Vagina (tissue), 2 donors: Measurements from ENCODE around the gene URAD. TPM values are rescaled to one million over a fixed set of nuclear protein-coding genes. Genes with fewer than 3 reads are reported as not detected.

ENCODE experiments used
- DNase-seq, 2 donors: peaks; one replicate each; pipeline ENCODE4 v3.0.0-alpha.2; 2017; ENCODE audit errors: extremely low spot score in 2 of 2
- H3K27ac ChIP-seq: fragments of 200-600 bp; sonication (generic); one replicate; pipeline ENCODE4 v1.5.1; 2019
- H3K27me3 ChIP-seq: fragments of 200-600 bp; sonication (generic); one replicate; pipeline ENCODE4 v1.5.1; 2019
- H3K36me3 ChIP-seq, 2 donors: fragments of 200-600 bp; sonication (generic); one replicate each; pipeline ENCODE4 v1.5.1; 2017 to 2019
- H3K4me1 ChIP-seq: fragments of 200-600 bp; sonication (generic); one replicate; pipeline ENCODE4 v1.5.1; 2019
- H3K4me3 ChIP-seq, 2 donors: fragments of 200-600 bp; sonication (generic); 1 replicate in 1 of 2; 2 replicates in 1 of 2; pipeline ENCODE4 v1.5.1; 2016 to 2019
- H3K9me3 ChIP-seq: fragments of 200-600 bp; sonication (generic); one replicate; pipeline ENCODE4 v1.5.1; 2019
- CTCF ChIP-seq, 3 experiments: fragments of 450-650 bp in 2 of 3; fragments of 200-600 bp in 1 of 3; sonication (generic) in 1 of 3; IDR thresholded peaks; one replicate each; pipeline ENCODE4 v1.5.1; 2017 to 2019; ENCODE audit warnings: antibody characterized with exemption in 3 of 3, mild to moderate bottlenecking in 2 of 3, moderate library complexity in 2 of 3
- POLR2A ChIP-seq, 2 donors: fragments of 450-650 bp; IDR thresholded peaks; one replicate each; pipeline ENCODE4 v1.6.1; 2017; ENCODE audit warnings: antibody characterized with exemption in 2 of 2, mild to moderate bottlenecking in 2 of 2, moderate library complexity in 2 of 2
- POLR2AphosphoS5 ChIP-seq, 2 donors: sonication (generic); formaldehyde crosslinking; IDR thresholded peaks; one replicate each; pipeline ENCODE4 v1.9.0; 2017; ENCODE audit warnings: antibody characterized with exemption in 2 of 2, mild to moderate bottlenecking in 2 of 2, low read depth in 1 of 2; ENCODE audit not compliant: insufficient read depth in 1 of 2
- intact Hi-C: fragments of 100-400 bp; cut with DNase I; formaldehyde crosslinking; loops from one replicate; pipeline ENCODE4 v1.15.1; 2023
- total RNA-seq: library from RNA; depleted of rRNA; stranded (reverse); fragments of >200 nt; gene quantifications from one replicate; pipeline ENCODE4 v1.2.3, GENCODE V29; 2016

URAD gene
- total RNA-seq, 1 donor from 2014 or later = not detected

DNA sequence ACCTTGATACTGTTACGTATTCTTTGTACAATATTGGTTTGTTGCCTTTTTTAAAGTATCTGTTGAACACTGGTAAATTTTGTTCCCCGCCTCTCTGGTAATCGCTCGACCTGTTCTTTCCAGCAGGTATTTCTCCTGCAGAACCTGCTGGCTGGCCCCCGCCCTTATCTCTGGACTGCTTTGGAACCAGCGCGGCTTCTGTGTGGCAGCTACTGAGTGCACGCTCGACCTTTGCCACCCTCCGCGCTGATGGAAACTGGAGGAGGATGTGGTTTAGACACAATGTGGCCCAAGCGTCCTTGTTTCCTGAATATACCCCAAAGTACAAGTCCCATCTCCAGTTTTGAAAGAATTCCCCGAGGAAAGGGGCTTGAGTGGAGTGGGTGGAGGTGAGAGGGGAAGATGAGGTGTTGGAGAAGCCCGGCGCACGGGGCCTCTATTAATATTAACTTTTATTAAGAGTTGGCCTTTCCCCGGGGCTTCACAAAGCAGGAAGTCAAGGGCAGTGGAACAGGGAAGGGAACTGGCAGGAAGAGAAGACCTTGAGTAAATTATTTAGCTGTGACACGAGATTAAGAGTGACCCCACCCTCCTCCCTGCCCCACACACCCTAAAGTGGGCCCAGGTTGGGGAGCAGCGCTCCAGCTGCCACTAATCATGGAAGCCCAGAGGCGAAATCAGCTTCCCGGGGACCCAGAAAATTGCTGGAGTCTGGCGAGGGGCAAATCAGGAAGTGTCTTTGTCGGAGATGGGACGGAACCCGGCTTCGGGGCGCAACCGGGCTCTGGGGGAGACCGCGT, 35.4 kb downstream of the URAD start:
- TF ChIP-seq POLR2A (IDR thresholded peaks at IDR 0.05) = no peak
- no peak for TF ChIP-seq CTCF (IDR thresholded peaks at IDR 0.05)
- no peak for TF ChIP-seq POLR2AphosphoS5 (IDR thresholded peaks at IDR 0.05; ENCODE audit: insufficient read depth in 1 of 2, low read depth in 1 of 2)
- no peaks in the 10 kb centered on the region for H3K9me3 ChIP-seq
- H3K27me3 ChIP-seq = peaks cover 3% of the 10 kb centered on the region
- no peaks in the 10 kb centered on the region for H3K36me3 ChIP-seq
- intact Hi-C loops = no loop called here
- DNase-seq = no peak
- no peak overlapping the region for H3K27ac ChIP-seq
- peaks cover 19% of the 10 kb centered on the region for H3K4me1 ChIP-seq
- H3K4me3 ChIP-seq = peak overlapping the region; percentile 47 to 48

GRCh38 chr13:27942972-27943371, 45.5 kb downstream of the URAD start:
- intact Hi-C loops = no loop called here
- H3K27ac ChIP-seq = no peak overlapping the region
- H3K9me3 ChIP-seq = no peaks in the 10 kb centered on the region
- TF ChIP-seq POLR2AphosphoS5 (IDR thresholded peaks at IDR 0.05; ENCODE audit: insufficient read depth in 1 of 2, low read depth in 1 of 2) = no peak
- no peak for TF ChIP-seq POLR2A (IDR thresholded peaks at IDR 0.05)
- TF ChIP-seq CTCF (IDR thresholded peaks at IDR 0.05) = no peak
- H3K36me3 ChIP-seq = no peaks in the 10 kb centered on the region
- no peak for DNase-seq
- H3K4me3 ChIP-seq = no peak overlapping the region
- H3K27me3 ChIP-seq = no peaks in the 10 kb centered on the region
- H3K4me1 ChIP-seq = no peaks in the 10 kb centered on the region

GRCh38 chr13:27933580-27934328, 54.7 kb downstream of the URAD start:
- TF ChIP-seq POLR2AphosphoS5 (IDR thresholded peaks at IDR 0.05; ENCODE audit: insufficient read depth in 1 of 2, low read depth in 1 of 2) = no peak
- no peak for TF ChIP-seq CTCF (IDR thresholded peaks at IDR 0.05)
- TF ChIP-seq POLR2A (IDR thresholded peaks at IDR 0.05) = no peak
- intact Hi-C loops = no loop called here
- no peak for DNase-seq
- Histone ChIP-seq H3K4me3 (no peak overlapping the region), H3K27ac (no peak overlapping the region), H3K27me3 (no peaks in the 10 kb centered on the region), H3K4me1 (no peaks in the 10 kb centered on the region), H3K36me3 (no peaks in the 10 kb centered on the region), H3K9me3 (no peaks in the 10 kb centered on the region)

- no peak for TF ChIP-seq CTCF (IDR thresholded peaks at IDR 0.05)
- no peak for TF ChIP-seq POLR2A (IDR thresholded peaks at IDR 0.05)
- no peak for TF ChIP-seq POLR2AphosphoS5 (IDR thresholded peaks at IDR 0.05; ENCODE audit: insufficient read depth in 1 of 2, low read depth in 1 of 2)
- intact Hi-C loops = no loop called here
- Histone ChIP-seq H3K27me3 (no peaks in the 10 kb centered on the region), H3K4me3 (no peak overlapping the region), H3K9me3 (no peaks in the 10 kb centered on the region), H3K36me3 (no peaks in the 10 kb centered on the region), H3K27ac (no peak overlapping the region), H3K4me1 (no peaks in the 10 kb centered on the region)
- no peak for DNase-seq
Observed at GRCh38 chr13:27933118-27933517, 55.4 kb downstream of the URAD start.

DNA sequence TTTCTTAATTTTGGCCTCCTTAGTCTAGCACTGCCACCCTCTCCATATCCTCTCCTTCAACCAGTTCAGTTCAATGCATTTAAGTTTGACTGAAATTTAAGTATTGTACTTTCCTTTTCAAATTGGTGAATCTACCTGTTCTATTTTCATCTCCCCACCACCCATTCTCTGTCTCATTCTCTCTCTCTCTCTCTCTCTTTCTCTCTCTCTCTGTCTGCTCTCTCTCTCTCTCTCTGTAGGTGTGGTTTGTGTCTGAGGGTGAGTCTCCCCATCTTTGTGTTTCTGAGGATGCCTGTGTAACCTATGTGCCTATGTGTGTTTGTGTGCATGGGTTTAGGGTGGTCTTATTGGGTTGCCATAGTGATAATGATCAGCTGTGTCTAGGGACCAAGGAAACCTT, 58.6 kb downstream of the URAD start:
- Histone ChIP-seq H3K4me3 (no peak overlapping the region), H3K27ac (no peak overlapping the region), H3K4me1 (no peaks in the 10 kb centered on the region), H3K27me3 (no peaks in the 10 kb centered on the region), H3K36me3 (no peaks in the 10 kb centered on the region), H3K9me3 (no peaks in the 10 kb centered on the region)
- TF ChIP-seq CTCF (IDR thresholded peaks at IDR 0.05) (no peak), POLR2A (IDR thresholded peaks at IDR 0.05) (no peak), POLR2AphosphoS5 (IDR thresholded peaks at IDR 0.05; ENCODE audit: insufficient read depth in 1 of 2, low read depth in 1 of 2) (no peak)
- no peak for DNase-seq
- intact Hi-C loops = no loop called here
